Measurements from ENCODE around the gene HOXB6.

Gene HOXB6

DNA sequence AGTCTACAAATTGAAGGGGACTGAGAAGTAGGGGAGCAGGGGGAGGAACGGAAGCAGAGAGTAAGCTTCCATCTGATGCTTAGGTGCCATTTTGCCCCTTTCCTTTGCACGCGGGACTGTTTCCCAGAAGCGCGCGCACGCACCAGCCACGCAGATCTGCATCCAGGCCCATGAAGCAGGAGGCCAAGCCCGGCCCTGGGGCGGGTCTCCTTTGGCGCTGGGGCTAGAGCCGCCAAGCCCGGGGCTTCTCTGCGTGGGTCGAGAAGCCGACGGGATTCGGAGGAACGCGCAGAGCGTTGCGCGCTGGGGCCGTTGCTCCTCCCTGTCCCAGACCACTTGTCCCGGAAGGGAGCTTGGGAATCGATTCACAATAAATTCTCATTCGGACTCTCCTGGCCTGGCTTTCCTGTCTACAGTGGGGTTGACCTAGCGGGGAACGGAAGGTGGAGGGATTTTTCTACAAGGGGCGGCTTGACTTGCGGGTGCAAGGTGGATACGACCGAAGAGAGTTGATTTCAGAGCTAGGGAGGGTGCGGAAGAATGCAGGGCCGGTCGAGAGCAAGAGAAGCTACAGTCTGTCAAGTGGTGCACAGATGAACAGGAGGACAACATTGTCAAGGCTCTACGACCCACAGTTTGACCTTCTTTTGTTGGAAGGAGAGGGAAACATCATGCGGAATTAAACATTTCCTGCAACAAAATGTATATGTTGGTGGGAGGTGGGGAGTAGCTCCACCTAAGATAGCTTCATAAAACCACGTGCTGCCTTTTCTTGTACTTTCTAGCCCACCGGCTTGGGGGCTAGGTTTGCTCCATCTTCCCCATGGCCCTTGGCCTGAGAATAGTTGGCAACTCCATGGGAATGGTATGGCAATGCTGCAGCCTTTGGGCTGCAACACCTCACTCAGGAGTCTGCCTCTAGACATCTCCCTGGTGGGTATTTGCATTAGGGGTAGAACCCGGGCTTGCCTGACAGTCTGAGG lies 16.9 kb upstream of the HOXB6 start:
- DNase-seq (ENCODE audit: low read depth in 2 of 2): no peak

DNA sequence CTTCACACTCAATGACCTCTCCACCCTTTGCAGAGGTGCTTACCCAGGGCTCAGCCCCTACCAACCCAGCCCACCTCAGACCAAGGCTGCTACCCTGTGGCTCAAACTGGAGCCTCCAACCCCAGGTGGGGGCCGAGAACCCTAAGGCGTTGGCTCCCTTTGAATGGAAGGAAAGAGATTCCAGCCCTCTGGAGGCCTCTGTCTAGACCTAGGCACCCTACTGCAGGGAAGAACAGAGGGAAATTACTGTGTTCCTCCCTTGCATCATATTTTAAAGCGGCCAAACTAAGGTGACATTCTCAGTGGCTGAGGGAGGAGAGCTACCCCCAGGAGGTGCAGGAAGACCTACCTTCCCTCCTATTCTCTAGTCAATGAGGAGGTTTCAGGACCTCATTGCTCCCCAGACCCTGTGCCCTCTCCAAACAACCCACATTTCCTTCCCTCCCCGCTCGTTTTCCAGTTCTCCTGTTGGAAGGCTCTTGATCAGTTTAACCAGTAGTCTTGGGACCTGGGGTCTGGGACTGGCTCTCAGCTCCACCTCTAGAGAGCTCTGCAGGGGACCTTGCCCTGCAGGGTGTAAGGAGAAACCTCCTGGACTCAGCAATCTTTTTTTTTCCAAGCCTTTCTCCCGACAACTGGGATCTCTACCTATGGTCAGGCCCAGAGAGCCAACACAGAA lies 15.8 kb upstream of the HOXB6 start:
- no peak for DNase-seq (ENCODE audit: low read depth in 2 of 2)

DNA sequence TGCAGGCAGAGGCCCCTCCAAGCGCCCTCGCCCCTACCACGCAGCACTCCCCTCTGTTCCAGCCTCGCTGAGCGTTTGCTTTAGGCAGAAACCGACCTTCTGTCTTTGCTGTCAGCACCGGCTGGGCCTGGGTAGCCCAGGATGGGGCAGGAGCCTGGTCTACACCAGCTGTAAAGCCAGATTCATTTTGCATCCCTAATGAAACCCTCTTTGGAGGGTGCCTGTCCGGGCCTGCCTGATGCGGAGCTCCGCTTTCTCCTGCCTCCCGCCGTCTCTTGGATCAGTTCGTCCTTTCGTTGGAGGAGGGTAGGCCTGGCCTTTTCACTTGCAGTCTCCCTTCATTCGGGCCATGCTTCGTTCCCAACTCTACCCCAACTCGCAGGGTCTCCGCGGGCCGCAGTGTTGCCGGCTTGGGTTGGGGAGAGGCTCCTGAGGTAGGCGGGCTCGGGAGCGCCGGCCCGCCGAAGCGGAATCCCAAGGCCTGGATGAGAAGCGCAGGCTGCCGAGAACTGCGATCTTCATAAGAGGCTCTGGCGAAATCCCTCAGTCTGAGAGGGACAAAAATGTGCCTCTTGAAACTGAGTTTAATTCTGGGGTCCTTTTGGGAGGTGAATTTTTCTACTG lies 15.2 kb upstream of the HOXB6 start:
- DNase-seq (ENCODE audit: low read depth in 2 of 2): no peak

GRCh38 chr17:48618256-48618896 lies 13.6 kb upstream of the HOXB6 start:
- DNase-seq (ENCODE audit: low read depth in 2 of 2): peak; percentile 38 to 69

DNA sequence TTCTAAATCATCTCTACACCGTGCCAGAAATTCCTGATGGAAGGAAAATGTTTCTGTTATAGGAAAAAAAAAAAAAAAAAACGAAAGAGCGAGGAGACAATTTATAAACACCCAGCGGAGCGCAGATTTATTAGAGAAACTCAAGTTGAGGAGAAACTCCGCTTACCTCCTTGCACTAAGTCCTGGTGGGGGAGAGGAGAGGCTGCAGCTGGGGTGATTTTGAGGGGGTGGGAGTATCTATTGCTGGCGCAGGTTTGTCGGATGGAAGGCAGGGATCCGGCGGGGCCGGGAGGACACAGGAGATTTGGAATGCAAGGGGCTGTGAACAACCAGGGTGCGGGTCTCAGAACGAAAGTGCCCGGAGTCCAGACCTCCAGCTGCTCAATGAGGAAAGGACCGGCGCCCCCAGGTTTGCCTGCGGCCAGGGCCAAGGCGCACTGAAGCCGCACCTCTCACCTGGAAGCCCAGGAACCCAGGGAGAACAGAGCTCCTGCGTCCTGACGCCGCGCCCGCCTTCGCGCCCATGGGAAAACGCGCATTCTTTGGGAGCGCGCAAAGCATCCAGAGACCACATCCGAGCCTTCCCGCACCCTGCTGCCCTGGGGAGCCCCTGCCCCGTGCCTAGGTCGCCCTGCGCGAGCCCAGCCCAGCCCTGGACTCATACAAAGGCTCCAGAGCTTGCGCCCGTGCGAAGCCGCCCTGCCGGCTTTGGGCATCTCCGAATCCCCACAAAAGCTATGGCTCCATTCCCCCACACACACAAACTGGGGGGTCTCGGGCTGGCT lies 12.9 kb upstream of the HOXB6 start:
- DNase-seq (ENCODE audit: low read depth in 2 of 2): no peak

GRCh38 chr17:48616717-48617470 lies 12.1 kb upstream of the HOXB6 start:
- no peak for DNase-seq (ENCODE audit: low read depth in 2 of 2)

DNA sequence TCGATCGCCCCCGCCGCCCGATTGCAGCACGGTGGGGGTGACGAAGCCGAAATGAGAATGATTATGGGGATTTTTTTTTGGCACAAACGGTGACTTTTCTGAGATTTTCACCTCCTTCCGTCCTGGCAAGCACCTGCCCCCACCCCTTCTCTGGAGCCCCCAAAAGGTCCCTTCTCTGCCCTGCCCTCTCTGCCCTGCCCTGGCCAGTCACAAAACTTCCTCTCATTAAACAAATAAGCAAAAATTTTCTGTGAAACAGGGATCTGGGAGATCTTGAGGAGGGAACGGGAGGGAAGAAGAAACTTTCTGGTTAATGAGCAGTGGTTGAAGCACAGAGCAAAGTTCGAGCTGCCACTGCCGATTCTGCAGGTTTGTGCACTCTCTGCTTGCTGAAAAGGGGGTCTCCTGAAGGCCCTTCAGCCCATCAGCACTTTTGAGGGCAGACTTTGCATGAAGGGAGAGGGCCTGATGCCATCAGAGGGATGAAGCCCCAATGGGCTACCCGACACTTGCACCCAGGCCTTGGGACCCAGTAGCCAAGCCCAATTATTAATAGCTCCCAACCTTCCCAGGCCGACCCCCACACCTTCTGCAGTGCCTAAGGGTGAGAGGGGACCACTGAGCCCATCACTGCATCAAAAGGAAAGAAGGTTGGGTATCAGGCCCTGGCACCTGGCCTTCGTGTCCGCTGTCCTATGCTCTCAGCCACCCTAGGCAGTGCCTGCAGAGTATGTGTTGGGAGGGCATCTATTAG lies 11.4 kb upstream of the HOXB6 start:
- no peak for DNase-seq (ENCODE audit: low read depth in 2 of 2)

GRCh38 chr17:48615047-48615962 lies 10.5 kb upstream of the HOXB6 start, which contains the start of gene HOXB8:
Gene HOXB8, minus strand, starts transcription at chr17:48615292. Its CDS starts 588 bp downstream, at chr17:48614704.
- DNase-seq (ENCODE audit: low read depth in 2 of 2): no peak

DNA sequence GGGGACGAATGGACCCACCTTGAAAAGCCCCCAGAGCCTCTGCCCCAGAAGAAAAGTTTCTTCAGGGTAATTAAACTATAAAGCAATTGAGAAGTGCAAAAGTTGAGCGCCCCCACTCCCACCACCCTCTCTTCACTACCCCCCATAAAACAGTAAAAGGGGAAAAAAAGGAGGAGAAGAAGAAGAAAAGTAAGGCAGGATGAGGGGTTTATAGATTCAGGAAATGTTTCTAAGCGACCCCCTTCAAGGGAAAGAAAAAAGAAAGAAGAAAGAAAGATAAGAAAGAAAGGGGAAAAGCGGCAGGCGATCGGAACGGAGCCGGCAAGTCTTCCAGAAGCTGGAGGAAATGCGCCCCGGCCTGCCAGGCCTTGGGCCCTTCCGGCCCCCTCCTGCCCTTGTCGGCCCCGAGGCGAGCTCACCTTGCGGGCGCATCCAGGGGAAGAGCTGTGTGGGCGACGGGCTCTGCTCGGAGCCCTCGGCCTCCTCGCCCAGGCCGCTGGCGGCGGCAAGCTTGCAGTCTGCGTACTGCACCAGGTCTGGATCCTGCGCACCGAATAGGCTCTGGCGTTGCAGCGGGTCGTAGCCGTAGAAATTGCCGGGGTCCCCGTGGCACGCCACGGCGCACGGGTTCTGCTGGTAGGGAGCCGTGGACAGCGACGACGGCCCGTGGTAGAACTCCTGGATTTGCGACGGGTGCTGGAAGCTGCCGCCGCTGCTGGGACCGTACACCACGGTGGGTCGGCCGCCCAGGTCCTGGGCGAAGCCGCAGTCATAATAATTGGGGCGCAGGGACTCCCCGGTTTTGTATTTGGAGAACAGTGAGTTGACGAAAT lies 9.3 kb upstream of the HOXB6 start:
- DNase-seq (ENCODE audit: low read depth in 2 of 2): no peak

DNA sequence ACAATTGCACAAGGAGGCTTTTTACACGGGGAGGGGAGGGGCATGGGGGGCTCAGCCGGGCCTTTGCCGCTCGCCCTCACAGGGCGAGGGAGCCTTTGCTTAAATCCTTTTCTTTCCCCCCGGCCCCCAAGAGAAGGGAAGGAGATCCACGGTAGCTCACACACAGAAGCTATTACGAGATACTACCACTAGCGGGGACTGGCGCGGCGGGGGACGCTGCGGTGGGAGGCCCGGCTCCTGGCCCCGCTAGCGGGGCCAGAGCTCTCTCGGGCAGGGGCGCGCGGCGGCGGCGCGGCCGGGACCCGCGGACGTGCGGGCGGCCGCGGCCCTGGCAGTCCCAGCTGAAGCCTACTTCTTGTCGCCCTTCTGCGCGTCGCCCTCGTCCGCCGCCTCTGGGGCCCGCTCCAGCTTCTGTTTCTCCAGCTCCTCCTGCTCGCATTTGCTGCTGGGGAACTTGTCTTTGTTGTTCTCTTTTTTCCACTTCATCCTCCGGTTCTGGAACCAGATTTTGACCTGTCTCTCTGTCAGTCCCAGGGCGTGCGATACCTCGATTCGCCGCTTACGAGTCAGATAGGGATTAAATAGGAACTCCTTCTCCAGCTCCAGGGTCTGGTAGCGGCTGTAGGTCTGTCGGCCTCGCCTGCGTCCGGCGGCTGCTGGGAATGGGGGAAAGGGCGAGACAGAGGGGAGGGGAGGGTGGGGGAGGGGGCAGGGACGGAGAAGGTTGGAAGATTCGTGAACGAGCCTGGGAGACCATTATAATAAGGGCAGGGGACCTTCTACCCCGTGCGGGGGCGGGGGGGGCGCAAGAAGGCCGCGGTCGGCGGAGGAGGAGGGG lies 8.3 kb upstream of the HOXB6 start:
- no peak for DNase-seq (ENCODE audit: low read depth in 2 of 2)

GRCh38 chr17:48612456-48612853 lies 7.7 kb upstream of the HOXB6 start:
- no peak for DNase-seq (ENCODE audit: low read depth in 2 of 2)

DNA sequence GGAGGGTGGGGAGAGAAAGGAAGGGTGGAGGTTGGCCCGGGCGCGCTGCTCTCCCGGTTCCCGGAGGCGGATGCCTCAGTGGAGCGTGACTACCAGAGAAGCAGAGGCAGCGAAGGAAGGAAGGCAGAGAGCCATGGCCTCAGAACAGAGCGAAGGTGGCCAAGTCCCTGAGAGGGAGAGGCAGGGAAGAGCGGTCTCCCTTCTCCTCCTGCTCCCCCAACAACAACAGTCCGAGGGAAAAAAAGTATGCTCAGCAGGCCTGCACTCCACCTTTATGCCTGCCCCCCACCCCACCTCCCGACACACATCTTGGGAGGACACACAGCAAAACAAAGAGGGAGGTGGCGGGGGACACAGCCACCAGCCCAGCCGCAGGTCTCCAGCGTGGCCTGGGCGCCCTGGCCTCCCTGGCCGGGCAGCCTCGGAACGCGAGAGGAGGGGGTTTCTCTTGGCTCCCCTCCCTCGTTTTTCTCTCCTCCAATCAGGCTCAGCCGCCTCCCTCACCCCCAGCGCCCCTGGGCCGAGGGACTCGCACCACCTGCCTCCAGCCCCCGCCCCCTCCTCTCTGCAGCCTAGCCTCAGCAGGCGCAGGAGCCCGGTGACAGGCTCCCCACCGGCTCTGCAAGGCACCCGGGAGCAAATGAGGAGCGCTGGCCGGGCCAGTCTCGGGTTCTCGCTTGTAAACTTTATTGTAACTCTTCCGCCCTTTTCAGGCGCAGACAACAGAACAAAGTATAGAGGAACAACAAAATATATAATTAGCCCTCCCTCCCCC lies 7.1 kb upstream of the HOXB6 start:
- no peak for DNase-seq (ENCODE audit: low read depth in 2 of 2)

- no peak for DNase-seq (ENCODE audit: low read depth in 2 of 2)
Measured at GRCh38 chr17:48611213-48611612, 6.4 kb upstream of the HOXB6 start.

DNA sequence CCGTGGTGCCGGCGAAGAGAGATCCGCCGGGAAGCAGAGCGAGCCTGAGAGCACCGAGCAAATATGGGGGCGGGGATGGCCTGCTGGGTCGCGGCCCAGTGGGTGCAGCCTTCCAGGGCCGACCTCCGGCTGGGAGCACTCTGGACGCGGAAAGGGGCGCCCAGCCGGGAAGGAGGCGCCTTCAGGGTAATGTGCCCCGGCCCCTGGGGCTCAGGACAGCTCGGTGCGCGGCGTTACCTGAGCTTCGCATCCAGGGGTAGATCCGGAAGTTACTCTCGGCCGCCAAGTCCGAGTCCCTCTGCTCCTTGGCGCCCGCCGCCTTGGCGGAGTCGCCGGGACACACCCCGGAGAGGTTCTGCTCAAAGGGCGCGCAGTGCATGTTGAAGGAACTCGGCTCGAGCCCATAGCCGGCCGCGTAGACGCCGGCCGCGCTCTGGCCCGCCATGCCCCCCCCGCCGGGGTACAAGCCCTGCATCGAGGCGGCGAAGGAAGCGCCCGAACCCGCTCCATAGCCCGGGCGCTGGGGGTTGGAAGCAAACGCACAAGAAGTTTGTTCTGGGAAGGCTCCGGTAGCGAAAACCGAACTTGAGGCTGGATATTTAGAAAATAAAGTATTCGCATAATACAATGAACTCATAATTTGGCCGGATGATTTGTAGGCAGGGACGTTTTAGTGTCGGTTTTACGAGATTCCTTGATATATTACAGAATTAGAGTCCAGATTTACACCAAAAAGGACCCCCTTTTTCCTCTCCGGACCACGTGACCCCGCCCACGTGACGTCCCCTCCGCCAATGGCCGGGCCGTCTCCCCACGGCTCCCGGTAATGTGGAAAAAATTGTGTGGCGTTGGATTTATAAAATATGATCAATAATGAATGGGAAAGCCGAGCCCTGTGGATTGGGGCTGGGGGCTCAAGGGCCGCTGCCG lies 5.8 kb upstream of the HOXB6 start, which contains the start of gene HOXB7:
Gene HOXB7 (minus strand): TSS at position 736 of the 930 bp plus-strand sequence. CDS start 99 bp downstream, at position 637.
- DNase-seq (ENCODE audit: low read depth in 2 of 2): peak in 1 of 2 donors; percentile 34

Measured in stimulated activated CD4-positive, alpha-beta T cell treated with anti-CD3 and anti-CD28 coated beads, Interleukin-1b, Interleukin-23, amount 100 ng/mL, for 1 hour (primary cell).